Anterior cingulate cortex (tissue), 58 donors: ENCODE data around the gene SF3A2.
A peak's percentile ranks its signal among the peaks of the same experiment; 100 is the strongest.

Experiments used
- DNase-seq, 58 donors: peaks; one replicate each; lab custom pipeline; 2025; lab: John Stamatoyannopoulos, UW

The SF3A2 gene

GRCh38 chr19:2202366-2202765 is 34.3 kb upstream of the SF3A2 start:
- DNase-seq, result peak in 1 of 58 donors; percentile 22

- DNase-seq, result no peak
Observed at GRCh38 chr19:2207008-2207407, 29.6 kb upstream of the SF3A2 start.

DNA sequence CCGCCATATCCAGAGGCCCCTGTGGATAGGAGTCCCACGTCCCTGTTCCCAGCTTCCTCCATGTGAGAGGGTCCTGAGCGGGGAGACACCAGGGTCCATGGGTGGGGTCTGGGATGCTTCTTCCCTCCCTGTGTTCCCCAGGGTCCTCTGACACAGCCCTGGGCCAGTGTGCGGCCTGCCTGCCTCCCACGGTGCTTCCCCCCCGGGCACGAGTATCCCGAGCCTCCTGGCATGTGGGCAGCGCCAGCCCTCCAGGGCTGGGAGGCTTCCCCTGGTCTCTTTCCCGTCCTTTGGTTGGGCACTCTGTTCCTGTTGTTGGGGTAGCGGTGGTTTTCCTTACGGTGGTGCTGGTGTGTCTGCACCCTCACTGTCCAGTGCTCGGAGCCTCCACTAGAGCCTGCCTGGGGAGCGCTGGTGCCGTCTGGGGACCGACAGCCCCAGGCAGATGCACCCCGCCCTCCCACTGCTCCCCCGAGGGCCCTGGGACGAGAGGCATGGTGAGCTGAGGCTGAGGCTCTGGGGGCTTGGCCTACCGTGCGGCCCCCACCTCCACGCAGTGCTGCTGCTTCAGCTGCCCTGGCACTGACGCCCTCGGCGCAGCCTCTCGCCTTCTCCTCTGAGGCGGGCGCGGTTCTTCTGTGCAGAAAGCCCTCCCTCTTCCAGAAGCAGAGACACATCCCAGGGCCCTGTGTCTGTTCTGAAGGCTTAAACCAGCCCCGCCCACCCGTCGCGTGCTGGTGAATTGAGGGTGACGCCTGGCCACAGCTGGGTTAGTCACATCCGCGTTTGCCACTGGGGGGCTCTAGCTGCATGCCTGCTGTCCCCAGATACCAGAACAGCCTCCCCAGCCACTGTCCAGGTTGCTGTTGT is 28.4 kb upstream of the SF3A2 start:
- DNase-seq, result peak in 1 of 58 donors; percentile 15

- DNase-seq, result no peak
Observed at GRCh38 chr19:2208975-2209374, 27.6 kb upstream of the SF3A2 start.

DNA sequence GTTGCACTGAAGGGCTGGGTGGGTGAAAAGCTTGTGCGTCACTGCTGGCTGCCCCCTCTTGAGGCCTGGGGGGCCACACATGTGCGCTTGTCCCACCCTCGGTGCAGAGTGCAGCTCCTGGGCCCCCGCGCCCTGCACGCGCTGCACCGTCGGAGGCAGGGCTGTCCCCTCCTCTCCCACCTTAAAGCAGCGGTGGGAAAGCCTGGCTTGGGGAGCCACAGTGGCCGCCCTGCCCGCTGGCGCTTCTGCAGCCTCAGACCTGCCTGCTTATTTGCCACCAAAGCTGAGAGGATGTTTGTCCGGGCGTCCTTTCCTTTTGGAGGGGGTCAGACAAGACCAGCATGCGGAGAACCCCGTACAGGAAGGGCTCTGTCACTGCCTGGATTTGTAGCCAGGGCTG is 27.2 kb upstream of the SF3A2 start:
- no peak for DNase-seq

DNA sequence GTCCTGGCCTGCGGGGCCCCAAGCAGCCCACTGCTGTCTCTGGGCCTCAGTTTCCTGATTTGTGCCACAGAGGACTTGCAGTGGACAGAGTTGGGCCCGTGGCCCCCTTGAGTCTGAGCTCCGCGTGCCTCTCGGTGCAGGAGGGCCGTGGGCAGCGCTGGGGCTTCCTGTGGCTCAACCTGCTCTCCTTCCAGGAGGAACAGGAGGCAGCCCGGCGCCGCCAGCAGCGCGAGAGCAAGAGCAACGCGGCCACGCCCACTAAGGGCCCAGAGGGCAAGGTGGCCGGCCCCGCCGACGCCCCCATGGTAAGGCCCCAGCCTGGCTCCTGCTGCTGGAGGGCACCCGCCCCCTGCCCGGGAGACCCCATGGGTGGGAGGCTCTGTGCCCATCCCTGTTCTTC is 26.4 kb upstream of the SF3A2 start:
- no peak for DNase-seq

DNA sequence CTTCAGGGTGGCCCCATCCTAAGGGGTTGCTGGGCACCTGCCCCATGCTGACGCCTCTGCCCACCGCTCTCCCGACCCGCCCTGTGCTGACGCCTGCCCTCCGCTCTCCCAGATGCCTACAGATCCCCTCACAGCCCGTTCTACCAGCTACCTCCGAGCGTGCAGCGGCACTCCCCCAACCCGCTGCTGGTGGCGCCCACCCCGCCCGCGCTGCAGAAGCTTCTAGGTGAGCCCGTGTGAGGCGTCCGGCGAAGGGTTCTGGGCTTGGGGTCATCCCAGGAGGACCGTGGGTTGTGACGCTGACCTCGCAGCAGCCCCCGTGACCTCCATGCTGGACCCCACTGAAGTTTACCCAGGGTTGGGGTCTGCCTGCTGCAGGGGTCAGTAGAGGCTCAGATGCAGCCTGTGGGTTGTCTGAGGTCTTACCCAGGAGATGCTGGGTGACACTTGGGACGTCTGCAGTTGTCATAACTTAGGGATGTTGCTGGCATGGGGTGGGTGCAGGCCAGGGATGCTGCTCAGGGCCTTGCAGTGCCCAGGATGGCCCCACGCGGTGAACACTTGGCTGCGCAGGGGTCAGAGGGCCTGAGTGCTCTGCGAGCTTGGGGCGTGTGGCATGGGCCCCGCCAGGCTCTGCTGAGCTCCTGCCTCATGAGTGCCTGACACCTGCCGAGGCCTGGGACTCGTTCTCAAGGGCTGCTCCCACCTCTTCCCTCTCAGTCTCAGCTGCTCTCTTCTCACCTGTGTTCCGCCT is 25.5 kb upstream of the SF3A2 start:
- no peak for DNase-seq

- no peak for DNase-seq
Observed at GRCh38 chr19:2212861-2213711, 23.5 kb upstream of the SF3A2 start.

GRCh38 chr19:2213799-2214198 is 22.8 kb upstream of the SF3A2 start:
- DNase-seq, result peak in 5 of 58 donors; percentile 13 to 36 (median 15)

- DNase-seq, result peak in 1 of 58 donors; percentile 10
Observed at GRCh38 chr19:2214251-2214650, 22.4 kb upstream of the SF3A2 start.

DNA sequence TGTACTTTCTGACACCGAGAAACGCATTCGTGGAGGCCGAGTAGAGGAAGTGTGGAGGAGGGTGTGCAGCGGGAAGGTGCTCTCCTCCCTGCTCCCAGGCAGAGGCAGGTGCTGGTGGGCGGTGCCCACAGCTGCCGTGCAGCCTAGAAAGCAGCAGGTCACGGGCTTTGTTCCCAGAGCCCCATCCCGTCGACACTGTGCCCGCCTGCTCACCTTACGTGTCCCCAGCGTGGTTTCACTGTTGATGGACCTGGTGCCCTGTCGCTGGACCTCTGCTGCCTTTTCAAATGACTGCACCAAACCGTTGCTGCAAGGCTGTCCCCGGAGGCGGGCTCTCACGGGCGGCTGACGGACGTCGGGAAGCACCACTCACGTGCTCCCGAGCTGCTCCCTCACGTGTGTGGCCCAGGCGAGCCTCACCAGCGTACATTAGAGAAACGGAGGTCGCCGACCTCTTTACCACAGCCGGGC is 21.3 kb upstream of the SF3A2 start:
- DNase-seq, result peak in 1 of 58 donors; percentile 39

- no peak for DNase-seq
Observed at GRCh38 chr19:2216361-2217225, 20.0 kb upstream of the SF3A2 start.

- DNase-seq, result no peak
Observed at GRCh38 chr19:2217591-2217990, 19.0 kb upstream of the SF3A2 start.

DNA sequence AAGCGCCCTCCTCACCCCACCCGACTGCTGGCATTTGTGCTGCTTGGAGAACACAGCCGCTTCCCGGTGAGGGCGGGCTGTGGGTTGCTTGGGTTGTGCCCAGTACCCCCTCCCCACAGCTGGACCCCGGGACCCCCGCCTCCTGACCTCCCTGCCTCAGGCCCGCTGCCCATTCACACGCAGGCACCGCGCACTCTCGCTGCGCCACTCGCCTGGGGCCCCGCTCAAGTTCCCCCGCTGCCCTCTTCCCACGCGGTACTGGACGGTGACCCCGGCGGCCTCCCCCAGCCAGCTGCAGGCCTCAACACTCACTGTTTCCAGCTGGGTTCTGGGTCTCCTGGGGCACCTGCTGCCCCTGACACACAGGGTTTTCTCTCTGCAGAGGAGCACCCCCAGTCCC is 16.9 kb upstream of the SF3A2 start:
- no peak for DNase-seq

GRCh38 chr19:2221250-2221831 is 15.3 kb upstream of the SF3A2 start:
- no peak for DNase-seq

DNA sequence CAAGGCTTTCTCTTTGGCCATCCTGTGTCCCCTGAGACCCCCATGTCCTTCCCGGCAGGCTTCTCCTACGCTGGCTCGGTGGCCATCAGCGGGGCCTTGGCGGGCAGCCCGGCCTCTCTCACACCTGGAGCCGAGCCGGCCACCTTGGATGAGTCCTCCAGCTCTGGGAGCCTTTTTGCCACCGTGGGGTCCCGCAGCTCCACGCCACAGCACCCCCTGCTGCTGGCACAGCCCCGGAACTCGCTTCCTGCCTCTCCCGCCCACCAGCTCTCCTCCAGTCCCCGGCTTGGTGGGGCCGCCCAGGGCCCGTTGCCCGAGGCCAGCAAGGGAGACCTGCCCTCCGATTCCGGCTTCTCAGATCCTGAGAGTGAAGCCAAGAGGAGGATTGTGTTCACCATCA is 14.7 kb upstream of the SF3A2 start:
- no peak for DNase-seq

- no peak for DNase-seq
Observed at GRCh38 chr19:2223391-2223790, 13.2 kb upstream of the SF3A2 start.

DNA sequence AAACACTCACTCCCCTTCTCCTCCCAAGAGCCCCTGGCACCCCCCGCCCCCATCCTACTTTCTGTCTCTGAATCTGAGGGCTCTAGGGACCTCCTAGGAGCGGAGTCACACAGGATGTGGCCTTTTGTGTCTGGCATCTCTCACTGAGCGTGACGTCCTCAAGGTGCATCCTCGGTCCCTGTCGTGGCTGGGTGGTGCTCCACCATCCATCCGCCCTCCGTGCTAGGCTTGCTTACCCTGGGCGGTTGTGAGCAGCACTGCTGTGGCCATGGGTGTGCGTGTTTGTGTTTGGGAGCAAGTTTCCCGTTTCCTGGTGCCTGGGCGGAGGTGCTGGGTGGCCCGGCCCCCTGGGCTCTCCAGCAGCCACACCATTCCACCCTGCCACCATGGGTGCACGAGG is 12.7 kb upstream of the SF3A2 start:
- DNase-seq, result no peak

DNA sequence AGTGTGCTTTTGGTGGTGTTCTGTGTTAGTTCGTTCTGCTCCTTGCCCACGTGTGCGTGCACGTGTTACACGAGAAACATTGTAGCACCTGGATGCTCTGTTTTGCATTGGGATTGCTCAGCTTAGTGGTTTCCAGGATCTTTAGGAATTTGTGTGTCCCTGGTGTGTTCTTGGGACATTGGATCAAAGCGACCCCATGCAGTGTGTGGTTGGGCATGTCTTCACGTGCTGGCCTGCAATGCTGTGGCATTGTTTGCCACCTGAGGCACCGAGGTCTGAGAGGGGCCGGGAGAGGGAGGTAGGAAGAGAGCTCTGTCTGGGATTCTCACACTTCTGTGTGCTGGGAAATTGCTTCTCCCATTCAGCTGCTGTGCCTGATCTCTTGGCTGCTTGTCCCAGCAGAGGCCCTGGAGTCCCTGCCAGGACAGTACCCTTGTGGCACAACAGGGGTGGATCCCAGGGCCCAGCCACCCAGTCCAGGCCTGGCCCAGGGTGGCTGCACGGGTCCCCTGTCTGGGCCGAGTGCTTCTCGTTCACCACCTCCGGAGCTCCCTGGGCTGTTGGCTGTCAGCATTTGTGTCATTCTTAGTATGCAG is 11.8 kb upstream of the SF3A2 start:
- DNase-seq, result no peak
